Lung microvascular endothelial cell (primary cell): ENCODE data around the gene GAL3ST3. TPM values are rescaled to one million over a fixed set of nuclear protein-coding genes. Genes with fewer than 3 reads are reported as not detected.

Source experiments
- total RNA-seq: library from RNA; depleted of rRNA; stranded (reverse); fragments of >200 nt; gene quantifications from 2 replicates; pipeline ENCODE4 v1.2.1, GENCODE V29; 2014

Gene GAL3ST3
- total RNA-seq, 1 donor from 2014 or later = 0.20 TPM

Other genes starting within 250 kb of the GAL3ST3 start
- under 0.01 and 0.44 TPM in 2 replicates for gene SNX32, start 215.2 kb downstream of the GAL3ST3 start, total RNA-seq
- gene CFL1, start 191.0 kb downstream of the GAL3ST3 start, total RNA-seq = 687 and 848 TPM in 2 replicates
- 27.7 and 36.3 TPM in 2 replicates for gene MUS81, start 188.7 kb downstream of the GAL3ST3 start, total RNA-seq
- gene EFEMP2, start 176.4 kb downstream of the GAL3ST3 start, total RNA-seq = 17.7 and 23.2 TPM in 2 replicates
- 0.20 and 0.22 TPM in 2 replicates for gene CTSW, start 169.3 kb downstream of the GAL3ST3 start, total RNA-seq
- 145 and 157 TPM in 2 replicates for gene FIBP, start 160.7 kb downstream of the GAL3ST3 start, total RNA-seq
- gene CCDC85B, start 158.5 kb downstream of the GAL3ST3 start, total RNA-seq = 51.9 and 56.0 TPM in 2 replicates
- 0.99 and 3.1 TPM in 2 replicates for gene FOSL1, start 148.8 kb downstream of the GAL3ST3 start, total RNA-seq
- 10.2 and 15.7 TPM in 2 replicates for gene C11orf68, start 130.1 kb downstream of the GAL3ST3 start, total RNA-seq
- 91.1 and 103 TPM in 2 replicates for gene DRAP1, start 129.7 kb downstream of the GAL3ST3 start, total RNA-seq
- gene TSGA10IP, start 103.7 kb downstream of the GAL3ST3 start, total RNA-seq = not detected in 2 replicates
- 25.7 and 30.2 TPM in 2 replicates for gene SART1, start 87.4 kb downstream of the GAL3ST3 start, total RNA-seq
- 17.0 and 21.8 TPM in 2 replicates for gene EIF1AD, start 47.0 kb downstream of the GAL3ST3 start, total RNA-seq
- gene BANF1, start 46.7 kb downstream of the GAL3ST3 start, total RNA-seq = 19.2 and 20.5 TPM in 2 replicates
- gene CST6, start 37.2 kb downstream of the GAL3ST3 start, total RNA-seq = 0.20 and 0.22 TPM in 2 replicates
- 0.22 TPM in 1 of 2 replicates, not detected in the other for gene CATSPER1, start 22.7 kb downstream of the GAL3ST3 start, total RNA-seq
- gene SF3B2, start 3.2 kb upstream of the GAL3ST3 start, total RNA-seq = 57.3 and 63.5 TPM in 2 replicates
- gene PACS1, start 21.1 kb upstream of the GAL3ST3 start, total RNA-seq = 17.2 and 22.6 TPM in 2 replicates
- 7.3 and 8.7 TPM in 2 replicates for gene KLC2, start 208.5 kb upstream of the GAL3ST3 start, total RNA-seq
- gene RAB1B, start 219.5 kb upstream of the GAL3ST3 start, total RNA-seq = 64.1 and 70.8 TPM in 2 replicates
- under 0.01 TPM in 1 of 2 replicates, not detected in the other for gene CNIH2, start 229.0 kb upstream of the GAL3ST3 start, total RNA-seq
- gene YIF1A, start 240.0 kb upstream of the GAL3ST3 start, total RNA-seq = 95.9 and 136 TPM in 2 replicates
- under 0.01 TPM in 1 of 2 replicates, not detected in the other for gene TMEM151A, start 242.7 kb upstream of the GAL3ST3 start, total RNA-seq